ENCODE data around the gene ARFGAP1. TPM values are rescaled to one million over a fixed set of nuclear protein-coding genes. Genes with fewer than 3 reads are reported as not detected.

Gene ARFGAP1
- total and polyA plus RNA-seq, 2 of the 4 experiments (the other 2 are of a cell fraction), result 59.1 to 194 TPM

GRCh38 chr20:63325554-63326313, 53.1 kb downstream of the ARFGAP1 start:
- H4K5ac ChIP-seq (ENCODE audit: low read depth, low read length), result no peak overlapping the region
- H3K79me1 ChIP-seq (ENCODE audit: low read depth in 1 of 2, low read length in 2 of 2), result no peaks in the 10 kb centered on the region
- no peak overlapping the region for H3K56ac ChIP-seq (ENCODE audit: extremely low read depth, insufficient read depth, low read length)
- no peak overlapping the region for H3K27ac ChIP-seq (ENCODE audit: insufficient read depth, low read length)
- H3K4me3 ChIP-seq (ENCODE audit: insufficient read depth, low read depth, low read length), result no peak overlapping the region
- H3K23ac ChIP-seq (ENCODE audit: low read depth, low read length), result no peak overlapping the region
- no peak overlapping the region for H3K14ac ChIP-seq (replicated peaks; ENCODE audit: low read depth, low read length)
- TF ChIP-seq MXI1 (IDR thresholded peaks at IDR 0.05; ENCODE audit: borderline replicate concordance, low read depth, low read length) (no peak), MAZ (IDR thresholded peaks at IDR 0.05; ENCODE audit: borderline replicate concordance, low read depth, low read length) (no peak), FOS (IDR thresholded peaks at IDR 0.05; ENCODE audit: low read depth, low read length) (no peak)
- H2BK15ac ChIP-seq (ENCODE audit: low read depth, low read length), result no peak overlapping the region
- no peak overlapping the region for H2AK5ac ChIP-seq (ENCODE audit: low read depth, low read length)
- H3K4me1 ChIP-seq (ENCODE audit: control insufficient read depth, insufficient read depth, low read length), result peaks cover 2% of the 10 kb centered on the region; the same call in 1 of the 2 replicates
- H4K91ac ChIP-seq (ENCODE audit: insufficient read depth, low read depth, low read length), result no peak overlapping the region
- no peaks in the 10 kb centered on the region for H3K36me3 ChIP-seq (ENCODE audit: control insufficient read depth, insufficient read depth, low read length)
- DNase-seq (no peak), ATAC-seq (ENCODE audit: low read depth) (no peak)
- no CpG with 5 or more reads among the region's 8 CpGs for WGBS, 2 experiments (ENCODE audit: extremely low coverage in 2 of 2, insufficient read length in 1 of 2)
- H3K4me2 ChIP-seq (ENCODE audit: low read depth, low read length), result no peak overlapping the region
- no peak overlapping the region for H2AK9ac ChIP-seq (replicated peaks; ENCODE audit: low read depth, low read length, poor library complexity)
- H3K9me1 ChIP-seq (ENCODE audit: insufficient read depth, low read length), result no peaks in the 10 kb centered on the region
- no peak overlapping the region for H2BK120ac ChIP-seq (ENCODE audit: low read depth, low read length)
- no peak overlapping the region for H3K18ac ChIP-seq (ENCODE audit: low read depth, low read length)
- H4K8ac ChIP-seq (ENCODE audit: low read depth in 2 of 2, low read length in 2 of 2), result no peak overlapping the region
- no peak overlapping the region for H2BK5ac ChIP-seq (ENCODE audit: low read depth, low read length, poor library complexity, severe bottlenecking)
- no peaks in the 10 kb centered on the region for H4K20me1 ChIP-seq (ENCODE audit: insufficient read depth, low read length)
- in situ Hi-C loops (cut with MboI; ENCODE audit: low sequenced_read_pairs), result no loop called here
- BruUV-seq (replicated peaks), result no TSS peak
- no peak overlapping the region for H3K4ac ChIP-seq (ENCODE audit: low read depth, low read length)
- H3K9ac ChIP-seq (ENCODE audit: low read depth, low read length), result no peak overlapping the region
- peaks cover 38% of the 10 kb centered on the region for H3K27me3 ChIP-seq (ENCODE audit: control insufficient read depth, insufficient read depth, low read length)
- no peak overlapping the region for H2BK20ac ChIP-seq (ENCODE audit: low read depth, low read length)
- CTCF ChIA-PET, result no interaction called here
- no peak overlapping the region for H2AFZ ChIP-seq (replicated peaks; ENCODE audit: low read length, poor library complexity)
- dilution Hi-C loops (cut with HindIII; ENCODE audit: low sequenced_read_pairs, unreplicated experiment), result no loop called here
- POLR2A ChIA-PET (ENCODE audit: unreplicated experiment), result no interaction called here
- intact Hi-C loops (cut with micrococcal nuclease), result no loop called here
- H3K9me3 ChIP-seq (ENCODE audit: control insufficient read depth, insufficient read depth, low read length), result no peaks in the 10 kb centered on the region
